Measurements from ENCODE around the gene PLCB4.

The PLCB4 gene

GRCh38 chr20:9243986-9244385 is 175.1 kb downstream of the PLCB4 start:
- DNase-seq (ENCODE audit: low read depth in 1 of 2, low spot score in 1 of 2), result no peak
- TF ChIP-seq SPI1 (IDR thresholded peaks at IDR 0.05; ENCODE audit: borderline replicate concordance, low read depth) (no peak), GABPA (IDR thresholded peaks at IDR 0.05; ENCODE audit: low read depth) (no peak), POLR2AphosphoS5 (IDR thresholded peaks at IDR 0.05; ENCODE audit: low read depth) (no peak)
- H3K4me3 ChIP-seq (replicated peaks; ENCODE audit: insufficient read depth, low read length), result no peak overlapping the region
- no peaks in the 10 kb centered on the region for H3K27me3 ChIP-seq (ENCODE audit: insufficient read depth, poor library complexity, severe bottlenecking)
- no peak overlapping the region for H3K27ac ChIP-seq (replicated peaks)

DNA sequence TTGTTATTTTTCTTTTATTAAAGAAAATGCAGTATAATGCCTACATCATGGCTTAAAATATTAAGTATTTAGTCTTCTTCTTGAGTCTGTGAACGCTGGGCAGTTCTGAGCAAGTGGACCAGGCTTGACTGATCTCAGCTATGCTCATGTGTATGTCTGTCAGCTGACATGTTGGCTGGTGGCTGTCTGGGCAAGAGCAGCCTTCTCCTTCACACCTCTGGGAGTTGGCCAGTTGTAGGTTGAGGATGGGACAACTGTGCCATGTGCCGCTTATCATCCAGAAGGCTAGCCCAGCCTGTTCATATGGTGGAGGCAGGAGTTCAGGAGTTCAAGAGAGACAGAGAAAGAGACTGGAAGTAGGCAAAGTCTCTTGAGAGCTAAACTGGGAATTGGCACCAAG is 175.9 kb downstream of the PLCB4 start:
- Histone ChIP-seq H3K4me3 (replicated peaks; ENCODE audit: insufficient read depth, low read length) (no peak overlapping the region), H3K27me3 (ENCODE audit: insufficient read depth, poor library complexity, severe bottlenecking) (no peaks in the 10 kb centered on the region), H3K27ac (replicated peaks) (no peak overlapping the region)
- TF ChIP-seq, protein P1, sequence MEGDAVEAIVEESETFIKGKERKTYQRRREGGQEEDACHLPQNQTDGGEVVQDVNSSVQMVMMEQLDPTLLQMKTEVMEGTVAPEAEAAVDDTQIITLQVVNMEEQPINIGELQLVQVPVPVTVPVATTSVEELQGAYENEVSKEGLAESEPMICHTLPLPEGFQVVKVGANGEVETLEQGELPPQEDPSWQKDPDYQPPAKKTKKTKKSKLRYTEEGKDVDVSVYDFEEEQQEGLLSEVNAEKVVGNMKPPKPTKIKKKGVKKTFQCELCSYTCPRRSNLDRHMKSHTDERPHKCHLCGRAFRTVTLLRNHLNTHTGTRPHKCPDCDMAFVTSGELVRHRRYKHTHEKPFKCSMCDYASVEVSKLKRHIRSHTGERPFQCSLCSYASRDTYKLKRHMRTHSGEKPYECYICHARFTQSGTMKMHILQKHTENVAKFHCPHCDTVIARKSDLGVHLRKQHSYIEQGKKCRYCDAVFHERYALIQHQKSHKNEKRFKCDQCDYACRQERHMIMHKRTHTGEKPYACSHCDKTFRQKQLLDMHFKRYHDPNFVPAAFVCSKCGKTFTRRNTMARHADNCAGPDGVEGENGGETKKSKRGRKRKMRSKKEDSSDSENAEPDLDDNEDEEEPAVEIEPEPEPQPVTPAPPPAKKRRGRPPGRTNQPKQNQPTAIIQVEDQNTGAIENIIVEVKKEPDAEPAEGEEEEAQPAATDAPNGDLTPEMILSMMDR (IDR thresholded peaks at IDR 0.05; ENCODE audit: insufficient read depth, low read length), result no peak
- TF ChIP-seq, protein P2, sequence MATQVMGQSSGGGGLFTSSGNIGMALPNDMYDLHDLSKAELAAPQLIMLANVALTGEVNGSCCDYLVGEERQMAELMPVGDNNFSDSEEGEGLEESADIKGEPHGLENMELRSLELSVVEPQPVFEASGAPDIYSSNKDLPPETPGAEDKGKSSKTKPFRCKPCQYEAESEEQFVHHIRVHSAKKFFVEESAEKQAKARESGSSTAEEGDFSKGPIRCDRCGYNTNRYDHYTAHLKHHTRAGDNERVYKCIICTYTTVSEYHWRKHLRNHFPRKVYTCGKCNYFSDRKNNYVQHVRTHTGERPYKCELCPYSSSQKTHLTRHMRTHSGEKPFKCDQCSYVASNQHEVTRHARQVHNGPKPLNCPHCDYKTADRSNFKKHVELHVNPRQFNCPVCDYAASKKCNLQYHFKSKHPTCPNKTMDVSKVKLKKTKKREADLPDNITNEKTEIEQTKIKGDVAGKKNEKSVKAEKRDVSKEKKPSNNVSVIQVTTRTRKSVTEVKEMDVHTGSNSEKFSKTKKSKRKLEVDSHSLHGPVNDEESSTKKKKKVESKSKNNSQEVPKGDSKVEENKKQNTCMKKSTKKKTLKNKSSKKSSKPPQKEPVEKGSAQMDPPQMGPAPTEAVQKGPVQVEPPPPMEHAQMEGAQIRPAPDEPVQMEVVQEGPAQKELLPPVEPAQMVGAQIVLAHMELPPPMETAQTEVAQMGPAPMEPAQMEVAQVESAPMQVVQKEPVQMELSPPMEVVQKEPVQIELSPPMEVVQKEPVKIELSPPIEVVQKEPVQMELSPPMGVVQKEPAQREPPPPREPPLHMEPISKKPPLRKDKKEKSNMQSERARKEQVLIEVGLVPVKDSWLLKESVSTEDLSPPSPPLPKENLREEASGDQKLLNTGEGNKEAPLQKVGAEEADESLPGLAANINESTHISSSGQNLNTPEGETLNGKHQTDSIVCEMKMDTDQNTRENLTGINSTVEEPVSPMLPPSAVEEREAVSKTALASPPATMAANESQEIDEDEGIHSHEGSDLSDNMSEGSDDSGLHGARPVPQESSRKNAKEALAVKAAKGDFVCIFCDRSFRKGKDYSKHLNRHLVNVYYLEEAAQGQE (IDR thresholded peaks at IDR 0.05; ENCODE audit: insufficient replicate concordance, low read depth), result no peak
- TF ChIP-seq SPI1 (IDR thresholded peaks at IDR 0.05; ENCODE audit: borderline replicate concordance, low read depth), result no peak
- DNase-seq (ENCODE audit: low read depth in 1 of 2, low spot score in 1 of 2), result no peak

DNA sequence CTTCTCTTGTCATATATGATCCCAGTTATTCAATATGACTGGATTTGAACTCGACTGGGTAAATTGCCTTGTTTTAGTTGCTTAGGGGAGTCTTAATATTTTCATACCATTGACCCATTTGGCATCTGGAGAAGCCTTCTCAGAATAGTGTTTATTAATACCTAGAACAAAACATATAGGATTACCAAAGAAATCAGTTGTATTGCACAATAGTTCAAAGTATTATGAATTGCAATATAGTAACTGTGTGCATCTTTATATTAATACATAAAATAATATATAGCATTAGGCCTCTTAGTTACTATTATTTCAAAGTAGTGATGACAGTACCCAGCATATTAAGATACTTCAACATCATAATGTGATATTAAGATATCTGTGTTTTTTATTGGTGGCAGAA is 177.8 kb downstream of the PLCB4 start:
- DNase-seq (ENCODE audit: low read depth in 1 of 2, low spot score in 1 of 2), result no peak
- TF ChIP-seq, protein P1 (IDR thresholded peaks at IDR 0.05; ENCODE audit: insufficient read depth, low read length), result no peak
- TF ChIP-seq POLR2AphosphoS5 (IDR thresholded peaks at IDR 0.05; ENCODE audit: low read depth) (no peak), SPI1 (IDR thresholded peaks at IDR 0.05; ENCODE audit: borderline replicate concordance, low read depth) (no peak)
- TF ChIP-seq, protein P2 (IDR thresholded peaks at IDR 0.05; ENCODE audit: insufficient replicate concordance, low read depth), result no peak
- H3K27ac ChIP-seq (replicated peaks), result no peak overlapping the region
- no peaks in the 10 kb centered on the region for H3K27me3 ChIP-seq (ENCODE audit: insufficient read depth, poor library complexity, severe bottlenecking)
- H3K4me3 ChIP-seq (replicated peaks; ENCODE audit: insufficient read depth, low read length), result no peak overlapping the region

GRCh38 chr20:9250511-9250910 is 181.6 kb downstream of the PLCB4 start:
- no peak overlapping the region for H3K27ac ChIP-seq (replicated peaks)
- H3K4me3 ChIP-seq (replicated peaks; ENCODE audit: insufficient read depth, low read length), result no peak overlapping the region
- TF ChIP-seq, protein P2 (IDR thresholded peaks at IDR 0.05; ENCODE audit: insufficient replicate concordance, low read depth), result no peak
- no peak for DNase-seq (ENCODE audit: low read depth in 1 of 2, low spot score in 1 of 2)
- H3K27me3 ChIP-seq (ENCODE audit: insufficient read depth, poor library complexity, severe bottlenecking), result no peaks in the 10 kb centered on the region
